Activated naive CD8-positive, alpha-beta T cell treated with anti-CD3 and anti-CD28 coated beads for 36 hours (primary cell): ENCODE results near the gene VPS54. TPM values are rescaled to one million over a fixed set of nuclear protein-coding genes. Genes with fewer than 3 reads are reported as not detected.
"Not testable (repeated sequence)": the region's sequence is repeated elsewhere in the genome, so short reads cannot be mapped to it uniquely, and the experiment has no call there.

Experiments used
- DNase-seq: peaks from one replicate; pipeline ENCODE4 v3.0.0; 2021
- H3K27ac Mint-ChIP-seq: one replicate; pipeline ENCODE4 v1.8.0; 2022; ENCODE audit warnings: mild to moderate bottlenecking, moderate library complexity, mixed read lengths
- H3K27me3 Mint-ChIP-seq: one replicate; pipeline ENCODE4 v1.8.0; 2022; ENCODE audit warnings: mild to moderate bottlenecking, mixed read lengths
- H3K36me3 Mint-ChIP-seq: one replicate; pipeline ENCODE4 v1.8.0; 2021; ENCODE audit warnings: mild to moderate bottlenecking, mixed read lengths
- H3K4me1 Mint-ChIP-seq: one replicate; pipeline ENCODE4 v1.8.0; 2021; ENCODE audit warnings: mixed read lengths
- H3K4me3 Mint-ChIP-seq: one replicate; pipeline ENCODE4 v1.8.0; 2022; ENCODE audit warnings: mild to moderate bottlenecking, moderate library complexity, mixed read lengths
- H3K9me3 Mint-ChIP-seq: one replicate; pipeline ENCODE4 v1.8.0; 2022; ENCODE audit warnings: mixed read lengths
- total RNA-seq, 2 experiments: library from RNA; stranded (reverse); gene quantifications; one replicate each; pipeline ENCODE4 v1.2.3, GENCODE V29; 2021

Gene VPS54
- total RNA-seq, 2 experiments from 2014 or later, result 9.2 to 10.1 TPM

- Mint-ChIP-seq H3K27ac (no peak overlapping the region), H3K4me3 (no peak overlapping the region), H3K27me3 (no peaks in the 10 kb centered on the region), H3K9me3 (peaks cover 6% of the 10 kb centered on the region), H3K36me3 (peaks cover 24% of the 10 kb centered on the region), H3K4me1 (no peaks in the 10 kb centered on the region)
- no peak for DNase-seq
These were observed 76.4 kb downstream of the VPS54 start for GRCh38 chr2:63942788-63943187.

- not testable (repeated sequence) for H3K27me3 Mint-ChIP-seq, H3K4me1 Mint-ChIP-seq
These were observed 87.1 kb downstream of the VPS54 start for GRCh38 chr2:63932104-63932503.

GRCh38 chr2:63926815-63927214, 92.4 kb downstream of the VPS54 start:
- H3K27ac Mint-ChIP-seq, result no peak overlapping the region

More at GRCh38 chr2:63932104-63932503, 87.1 kb downstream of the VPS54 start:
- H3K4me3 Mint-ChIP-seq, H3K9me3 Mint-ChIP-seq, H3K27ac Mint-ChIP-seq, DNase-seq: not testable (repeated sequence)
- H3K36me3 Mint-ChIP-seq, result peaks cover 55% of the 10 kb centered on the region

DNA sequence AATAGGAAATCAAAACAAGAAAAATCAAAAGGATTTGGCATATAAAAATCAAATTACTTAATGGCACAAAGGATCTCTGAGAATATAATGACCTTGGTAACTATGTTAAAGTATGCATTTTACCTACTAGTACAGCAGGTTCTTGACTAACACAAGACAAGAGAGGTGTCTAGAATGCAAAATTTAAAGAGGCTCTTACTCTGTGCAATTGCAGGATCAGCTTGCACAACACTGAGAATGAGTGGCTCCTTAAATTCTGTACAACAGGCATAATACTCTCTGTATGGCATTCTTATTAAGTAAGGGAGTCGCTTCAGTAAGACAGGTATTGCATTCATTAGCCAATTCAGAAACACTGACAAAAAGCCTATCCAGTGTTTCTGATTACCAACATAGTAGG, 104.9 kb downstream of the VPS54 start:
- Mint-ChIP-seq H3K4me3 (no peak overlapping the region), H3K27me3 (no peaks in the 10 kb centered on the region), H3K27ac (no peak overlapping the region), H3K9me3 (no peaks in the 10 kb centered on the region), H3K4me1 (no peaks in the 10 kb centered on the region), H3K36me3 (peaks cover 35% of the 10 kb centered on the region)
- no peak for DNase-seq

More at GRCh38 chr2:63926815-63927214, 92.4 kb downstream of the VPS54 start:
- Mint-ChIP-seq H3K4me3 (no peak overlapping the region), H3K4me1 (peaks cover 2% of the 10 kb centered on the region), H3K27me3 (no peaks in the 10 kb centered on the region), H3K9me3 (peaks cover 3% of the 10 kb centered on the region), H3K36me3 (peaks cover 45% of the 10 kb centered on the region)
- DNase-seq, result no peak

- Mint-ChIP-seq H3K27me3 (no peaks in the 10 kb centered on the region), H3K27ac (no peak overlapping the region), H3K9me3 (peaks cover 27% of the 10 kb centered on the region), H3K36me3 (peaks cover 73% of the 10 kb centered on the region), H3K4me3 (no peak overlapping the region), H3K4me1 (peaks cover 9% of the 10 kb centered on the region)
- no peak for DNase-seq
These were observed 116.2 kb downstream of the VPS54 start for GRCh38 chr2:63903003-63903402.

- no peak for DNase-seq
- no peaks in the 10 kb centered on the region for H3K27me3 Mint-ChIP-seq
- peaks cover 24% of the 10 kb centered on the region for H3K9me3 Mint-ChIP-seq
- peaks cover 70% of the 10 kb centered on the region for H3K36me3 Mint-ChIP-seq
- no peak overlapping the region for H3K4me3 Mint-ChIP-seq
- no peak overlapping the region for H3K27ac Mint-ChIP-seq
- peaks cover 9% of the 10 kb centered on the region for H3K4me1 Mint-ChIP-seq
These were observed 117.1 kb downstream of the VPS54 start for GRCh38 chr2:63902149-63902548.

DNA sequence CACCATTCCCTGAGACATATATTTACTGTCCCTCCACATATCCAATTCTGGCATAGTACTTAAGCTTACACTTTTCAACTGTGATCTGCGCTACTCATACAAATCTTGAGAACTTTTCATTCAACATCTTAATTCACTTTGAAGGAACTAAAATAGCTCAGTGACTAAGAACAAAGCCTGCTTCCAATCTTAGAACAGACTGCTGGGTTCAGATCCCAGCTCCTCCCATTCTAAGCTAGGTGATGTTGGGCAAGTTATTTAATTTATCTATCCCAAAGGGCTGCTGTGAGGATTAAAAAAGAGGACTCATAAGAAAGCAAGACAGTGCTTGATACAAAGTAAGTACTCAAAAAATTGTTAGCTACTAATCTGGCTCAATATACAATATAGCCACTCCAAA, 119.6 kb downstream of the VPS54 start:
- Mint-ChIP-seq H3K9me3 (peaks cover 17% of the 10 kb centered on the region), H3K27ac (no peak overlapping the region), H3K36me3 (peaks cover 51% of the 10 kb centered on the region), H3K4me3 (no peak overlapping the region), H3K27me3 (no peaks in the 10 kb centered on the region), H3K4me1 (peaks cover 9% of the 10 kb centered on the region)
- no peak for DNase-seq

GRCh38 chr2:63898839-63899238, 120.4 kb downstream of the VPS54 start:
- Mint-ChIP-seq H3K36me3 (peaks cover 44% of the 10 kb centered on the region), H3K4me1 (peaks cover 9% of the 10 kb centered on the region), H3K9me3 (peaks cover 14% of the 10 kb centered on the region), H3K27ac (no peak overlapping the region), H3K27me3 (no peaks in the 10 kb centered on the region), H3K4me3 (no peak overlapping the region)
- DNase-seq, result no peak

DNA sequence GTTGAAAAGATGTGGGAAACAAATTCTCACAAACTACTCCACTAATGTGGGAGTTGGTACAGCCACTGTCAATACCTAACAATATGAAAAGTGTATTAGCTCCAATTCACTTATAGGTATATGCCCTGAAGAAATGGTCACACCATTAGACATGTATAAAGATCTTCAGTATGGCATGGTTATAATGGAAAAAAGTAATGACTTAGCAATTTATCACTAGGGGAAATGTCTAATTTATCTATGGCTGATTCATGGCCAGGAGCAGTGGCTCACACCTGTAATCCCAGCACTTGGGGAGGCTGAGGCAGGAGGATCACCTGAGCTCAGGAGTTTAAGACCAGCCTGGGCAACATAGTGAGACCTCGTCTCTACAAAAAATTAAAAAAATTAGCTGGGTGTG, 125.1 kb downstream of the VPS54 start:
- Mint-ChIP-seq H3K4me3 (no peak overlapping the region), H3K4me1 (peaks cover 4% of the 10 kb centered on the region), H3K27me3 (no peaks in the 10 kb centered on the region), H3K36me3 (peaks cover 21% of the 10 kb centered on the region), H3K27ac (no peak overlapping the region), H3K9me3 (no peaks in the 10 kb centered on the region)
- no peak for DNase-seq

GRCh38 chr2:63893163-63893562, 126.1 kb downstream of the VPS54 start:
- no peaks in the 10 kb centered on the region for H3K9me3 Mint-ChIP-seq
- DNase-seq, result no peak
- H3K27me3 Mint-ChIP-seq, result no peaks in the 10 kb centered on the region
- peaks cover 21% of the 10 kb centered on the region for H3K36me3 Mint-ChIP-seq
- H3K27ac Mint-ChIP-seq, result no peak overlapping the region
- no peak overlapping the region for H3K4me3 Mint-ChIP-seq
- peaks cover 7% of the 10 kb centered on the region for H3K4me1 Mint-ChIP-seq

- Mint-ChIP-seq H3K4me1 (peaks cover 7% of the 10 kb centered on the region), H3K27me3 (no peaks in the 10 kb centered on the region), H3K27ac (no peak overlapping the region), H3K36me3 (peaks cover 21% of the 10 kb centered on the region), H3K4me3 (no peak overlapping the region), H3K9me3 (no peaks in the 10 kb centered on the region)
- no peak for DNase-seq
These were observed 127.7 kb downstream of the VPS54 start for GRCh38 chr2:63891488-63892030.

DNA sequence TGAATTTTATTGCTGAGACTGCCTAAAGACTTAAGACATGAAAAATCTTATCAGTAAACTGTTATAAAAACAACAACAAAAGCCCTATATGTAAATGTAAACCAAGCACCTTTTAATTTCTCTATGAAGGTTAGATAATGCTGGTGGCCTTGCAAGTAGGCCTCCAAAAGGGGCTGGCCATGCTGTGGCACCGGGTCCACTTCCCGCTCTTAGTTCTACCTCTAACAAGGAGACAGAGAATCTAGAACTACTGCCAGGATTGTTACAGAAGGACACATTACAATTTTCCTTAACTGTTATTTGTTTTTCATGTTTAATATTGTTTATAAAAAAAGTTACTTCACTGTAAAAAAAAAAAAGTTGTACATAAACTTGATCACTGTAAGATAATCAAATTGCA, 128.6 kb downstream of the VPS54 start:
- H3K27ac Mint-ChIP-seq, result no peak overlapping the region
- no peaks in the 10 kb centered on the region for H3K27me3 Mint-ChIP-seq
- no peak overlapping the region for H3K4me3 Mint-ChIP-seq
- peaks cover 7% of the 10 kb centered on the region for H3K4me1 Mint-ChIP-seq
- H3K36me3 Mint-ChIP-seq, result peaks cover 20% of the 10 kb centered on the region
- H3K9me3 Mint-ChIP-seq, result no peaks in the 10 kb centered on the region
- no peak for DNase-seq

- Mint-ChIP-seq H3K4me1 (peaks cover 7% of the 10 kb centered on the region), H3K27ac (peak overlapping the region; percentile 71), H3K36me3 (peaks cover 25% of the 10 kb centered on the region), H3K4me3 (no peak overlapping the region), H3K27me3 (no peaks in the 10 kb centered on the region), H3K9me3 (no peaks in the 10 kb centered on the region)
- peak; percentile 47 for DNase-seq
These were observed 130.5 kb downstream of the VPS54 start for GRCh38 chr2:63888490-63889402.

DNA sequence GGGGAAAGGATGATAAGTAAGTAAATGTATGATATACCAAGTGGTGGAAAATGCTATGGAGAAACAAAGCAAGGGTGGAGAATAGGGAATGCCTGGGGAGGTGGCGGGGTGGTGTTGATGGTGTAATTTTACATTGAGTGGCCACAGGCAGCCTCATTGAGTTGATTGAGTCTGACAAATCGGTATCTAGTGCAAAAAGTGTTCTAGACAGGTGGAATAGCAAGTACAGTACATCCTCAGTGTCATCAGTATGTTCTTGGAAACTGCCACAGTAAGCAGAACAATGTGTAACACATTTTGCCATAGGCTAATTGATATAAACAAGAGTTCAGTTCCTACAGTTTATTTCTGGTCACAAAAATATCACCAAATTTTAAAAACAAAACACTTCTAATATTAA, 131.2 kb downstream of the VPS54 start:
- Mint-ChIP-seq H3K27ac (no peak overlapping the region), H3K27me3 (no peaks in the 10 kb centered on the region), H3K4me3 (no peak overlapping the region), H3K9me3 (no peaks in the 10 kb centered on the region), H3K36me3 (peaks cover 21% of the 10 kb centered on the region), H3K4me1 (peaks cover 7% of the 10 kb centered on the region)
- DNase-seq, result no peak

- no peak for DNase-seq
- Mint-ChIP-seq H3K27me3 (no peaks in the 10 kb centered on the region), H3K27ac (no peak overlapping the region), H3K9me3 (no peaks in the 10 kb centered on the region), H3K36me3 (peaks cover 26% of the 10 kb centered on the region), H3K4me3 (no peak overlapping the region), H3K4me1 (peaks cover 22% of the 10 kb centered on the region)
These were observed 132.8 kb downstream of the VPS54 start for GRCh38 chr2:63886445-63886844.
